ENCODE measurements around the gene PLXNA4.

GRCh38 chr7:132137681-132138080, 438.6 kb downstream of the PLXNA4 start:
- TF ChIP-seq CTCF (IDR thresholded peaks at IDR 0.05): no peak
- no peak for TF ChIP-seq POLR2A (IDR thresholded peaks at IDR 0.05)
- TF ChIP-seq POLR2AphosphoS5 (IDR thresholded peaks at IDR 0.05): no peak

Data from prostate gland (tissue), 2 donors.